Heart left ventricle (tissue), 13 donors: ENCODE results near the gene B4GALNT3.

Source experiments
- CTCF ChIP-seq, 12 donors: fragments of 200-600 bp; sonication (generic) in 4 of 12; IDR thresholded peaks; one replicate each; pipeline versions ENCODE4 v1.5.0 to v1.8.0; 2018 to 2022; ENCODE audit warnings: antibody characterized with exemption in 12 of 12, mild to moderate bottlenecking in 5 of 12
- POLR2A ChIP-seq, 2 donors: fragments of 450-650 bp; IDR thresholded peaks; one replicate each; pipeline ENCODE4 v1.6.1; 2017; ENCODE audit warnings: antibody characterized with exemption in 2 of 2, mild to moderate bottlenecking in 2 of 2, moderate library complexity in 2 of 2
- donor health status: ischemic (EF 13 %, LVEDD 7.1; RV severe dilation, severe dysfunction).
- donor health status: DM: no; HTN: yes; CAD: no.
- donor health status: DM: no; HTN: no; CAD: no.
- donor health status: ischemic (EF 25% LVEDD 6.9; RV normal size, moderate dysfunction).
- donor health status: ischemic (EF 25% LVEDD 5.7; RV mildly dilated, moderate dysfunction).
- donor health status: ischemic (EF 35%, LVEDD 5.7; RV mildly dilated, moderate dysfunction).
- donor health status: nonischemic (EF 11% LVEDD 7.7; RV severe dilation, severe dysfunction).
- donor health status: DM: yes; HTN: yes; CAD: no.
- donor health status: PGD.
- donor health status: ischemic (EF 29% LVEDD 5.4; RV normal size, mild dysfunction).
- donor health status: nonischemic (EF 23%, LVEDD 6.1; RV moderate dilation, normal function).

- TF ChIP-seq POLR2A (IDR thresholded peaks at IDR 0.05) = no peak
- no peak for TF ChIP-seq CTCF (IDR thresholded peaks at IDR 0.05)
These were observed 147.8 kb downstream of the B4GALNT3 start for GRCh38 chr12:607541-608001.
